ENCODE results near the gene TOR2A.
"Not testable (repeated sequence)": the region's sequence is repeated elsewhere in the genome, so short reads cannot be mapped to it uniquely, and the experiment has no call there.

GRCh38 chr9:127780909-127781308, 45.8 kb upstream of the TOR2A start:
- not testable (repeated sequence) for TF ChIP-seq POLR2A (conservative IDR thresholded peaks at IDR 0.05); RNF2 (IDR thresholded peaks at IDR 0.05); UBTF (IDR thresholded peaks at IDR 0.05; ENCODE audit: borderline replicate concordance in 1 of 2, low read depth in 2 of 2, low read length in 2 of 2); SMARCA5 (IDR thresholded peaks at IDR 0.05); ZNF511 (CRISPR knock-in tag; IDR thresholded peaks at IDR 0.05); CHD1 (IDR thresholded peaks at IDR 0.05; ENCODE audit: low read length); FOXK1 (CRISPR knock-in tag; IDR thresholded peaks at IDR 0.05; ENCODE audit: borderline replicate concordance); GATAD2B (IDR thresholded peaks at IDR 0.05; ENCODE audit: borderline replicate concordance); CTCF (IDR thresholded peaks at IDR 0.05 in 2 of 3, conservative IDR thresholded peaks at IDR 0.05 in 1 of 3; ENCODE audit: insufficient read depth in 2 of 3, low read depth in 1 of 3, low read length in 3 of 3); CBX3 (IDR thresholded peaks at IDR 0.05; ENCODE audit: borderline replicate concordance in 1 of 2, low read length in 2 of 2); JUND (IDR thresholded peaks at IDR 0.05; ENCODE audit: borderline replicate concordance, low read depth, low read length); JUND (tag; IDR thresholded peaks at IDR 0.05; ENCODE audit: borderline replicate concordance, low read depth, low read length); ZNF212 (CRISPR knock-in tag; IDR thresholded peaks at IDR 0.05)
